ENCODE data around the gene MPV17L.
"Not testable (repeated sequence)": the region's sequence is repeated elsewhere in the genome, so short reads cannot be mapped to it uniquely, and the experiment has no call there.

Gene MPV17L

GRCh38 chr16:15403392-15403995, 7.9 kb downstream of the MPV17L start:
- H3K4me3 ChIP-seq (ENCODE audit: low read depth in 1 of 2, low read length in 2 of 2) = no peak overlapping the region
- no peaks in the 10 kb centered on the region for H4K20me1 ChIP-seq (ENCODE audit: insufficient read depth, low read length)
- no peaks in the 10 kb centered on the region for H3K36me3 ChIP-seq (ENCODE audit: insufficient read depth, low read length)
- no peak overlapping the region for H3K27ac ChIP-seq (ENCODE audit: low read length)
- no peaks in the 10 kb centered on the region for H3K79me2 ChIP-seq (ENCODE audit: insufficient read depth, low read length)
- no peaks in the 10 kb centered on the region for H3K9me3 ChIP-seq (ENCODE audit: insufficient read depth, low read length, severe bottlenecking)
- no peak overlapping the region for H3K9ac ChIP-seq (ENCODE audit: low read depth, low read length)
- H3K4me1 ChIP-seq (ENCODE audit: insufficient read depth, low read length) = no peaks in the 10 kb centered on the region
- no peaks in the 10 kb centered on the region for H3K27me3 ChIP-seq (ENCODE audit: insufficient read depth, low read length, poor library complexity)
- no peak for ATAC-seq (ENCODE audit: insufficient read depth, low read depth)
- no peak for TF ChIP-seq EZH2 (IDR thresholded peaks at IDR 0.05; ENCODE audit: borderline replicate concordance, low read depth, low read length, severe bottlenecking)
- TF ChIP-seq, protein P1, sequence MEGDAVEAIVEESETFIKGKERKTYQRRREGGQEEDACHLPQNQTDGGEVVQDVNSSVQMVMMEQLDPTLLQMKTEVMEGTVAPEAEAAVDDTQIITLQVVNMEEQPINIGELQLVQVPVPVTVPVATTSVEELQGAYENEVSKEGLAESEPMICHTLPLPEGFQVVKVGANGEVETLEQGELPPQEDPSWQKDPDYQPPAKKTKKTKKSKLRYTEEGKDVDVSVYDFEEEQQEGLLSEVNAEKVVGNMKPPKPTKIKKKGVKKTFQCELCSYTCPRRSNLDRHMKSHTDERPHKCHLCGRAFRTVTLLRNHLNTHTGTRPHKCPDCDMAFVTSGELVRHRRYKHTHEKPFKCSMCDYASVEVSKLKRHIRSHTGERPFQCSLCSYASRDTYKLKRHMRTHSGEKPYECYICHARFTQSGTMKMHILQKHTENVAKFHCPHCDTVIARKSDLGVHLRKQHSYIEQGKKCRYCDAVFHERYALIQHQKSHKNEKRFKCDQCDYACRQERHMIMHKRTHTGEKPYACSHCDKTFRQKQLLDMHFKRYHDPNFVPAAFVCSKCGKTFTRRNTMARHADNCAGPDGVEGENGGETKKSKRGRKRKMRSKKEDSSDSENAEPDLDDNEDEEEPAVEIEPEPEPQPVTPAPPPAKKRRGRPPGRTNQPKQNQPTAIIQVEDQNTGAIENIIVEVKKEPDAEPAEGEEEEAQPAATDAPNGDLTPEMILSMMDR (IDR thresholded peaks at IDR 0.05; ENCODE audit: borderline replicate concordance, extremely low read depth, low read length, poor library complexity, severe bottlenecking) = no peak
- no peak overlapping the region for H3K4me2 ChIP-seq (ENCODE audit: insufficient read depth, low read length)
- no peak overlapping the region for H2AFZ ChIP-seq (ENCODE audit: low read depth, low read length)
- no peak for DNase-seq

- H3K4me1 ChIP-seq (ENCODE audit: insufficient read depth, low read length); H2AFZ ChIP-seq (ENCODE audit: low read depth, low read length); H3K36me3 ChIP-seq (ENCODE audit: insufficient read depth, low read length); H3K4me3 ChIP-seq (ENCODE audit: low read depth in 1 of 2, low read length in 2 of 2); DNase-seq; H4K20me1 ChIP-seq (ENCODE audit: insufficient read depth, low read length); H3K9me3 ChIP-seq (ENCODE audit: insufficient read depth, low read length, severe bottlenecking); H3K27me3 ChIP-seq (ENCODE audit: insufficient read depth, low read length, poor library complexity); ATAC-seq (ENCODE audit: insufficient read depth, low read depth); H3K9ac ChIP-seq (ENCODE audit: low read depth, low read length); H3K4me2 ChIP-seq (ENCODE audit: insufficient read depth, low read length); H3K27ac ChIP-seq (ENCODE audit: low read length); H3K79me2 ChIP-seq (ENCODE audit: insufficient read depth, low read length): not testable (repeated sequence)
Measured at GRCh38 chr16:15404091-15404490, 8.5 kb downstream of the MPV17L start.

- Histone ChIP-seq H3K27ac (ENCODE audit: low read length) (no peak overlapping the region), H3K4me1 (ENCODE audit: insufficient read depth, low read length) (no peaks in the 10 kb centered on the region), H3K4me2 (ENCODE audit: insufficient read depth, low read length) (no peak overlapping the region), H3K36me3 (ENCODE audit: insufficient read depth, low read length) (no peaks in the 10 kb centered on the region), H3K27me3 (ENCODE audit: insufficient read depth, low read length, poor library complexity) (no peaks in the 10 kb centered on the region), H4K20me1 (ENCODE audit: insufficient read depth, low read length) (no peaks in the 10 kb centered on the region), H3K4me3 (ENCODE audit: low read depth in 1 of 2, low read length in 2 of 2) (no peak overlapping the region), H3K9ac (ENCODE audit: low read depth, low read length) (no peak overlapping the region), H3K79me2 (ENCODE audit: insufficient read depth, low read length) (no peaks in the 10 kb centered on the region), H2AFZ (ENCODE audit: low read depth, low read length) (no peak overlapping the region), H3K9me3 (ENCODE audit: insufficient read depth, low read length, severe bottlenecking) (no peaks in the 10 kb centered on the region)
- DNase-seq (no peak), ATAC-seq (ENCODE audit: insufficient read depth, low read depth) (no peak)
- TF ChIP-seq, protein P1 (IDR thresholded peaks at IDR 0.05; ENCODE audit: borderline replicate concordance, extremely low read depth, low read length, poor library complexity, severe bottlenecking) = no peak
- no peak for TF ChIP-seq EZH2 (IDR thresholded peaks at IDR 0.05; ENCODE audit: borderline replicate concordance, low read depth, low read length, severe bottlenecking)
Measured at GRCh38 chr16:15404792-15405191, 9.2 kb downstream of the MPV17L start.

GRCh38 chr16:15407756-15408155, 12.2 kb downstream of the MPV17L start:
- H3K27ac ChIP-seq (ENCODE audit: low read length); H3K9me3 ChIP-seq (ENCODE audit: insufficient read depth, low read length, severe bottlenecking); H3K4me3 ChIP-seq (ENCODE audit: low read depth in 1 of 2, low read length in 2 of 2); H3K27me3 ChIP-seq (ENCODE audit: insufficient read depth, low read length, poor library complexity); H2AFZ ChIP-seq (ENCODE audit: low read depth, low read length); H3K4me1 ChIP-seq (ENCODE audit: insufficient read depth, low read length); DNase-seq; H3K79me2 ChIP-seq (ENCODE audit: insufficient read depth, low read length); H3K4me2 ChIP-seq (ENCODE audit: insufficient read depth, low read length); ATAC-seq (ENCODE audit: insufficient read depth, low read depth); H3K36me3 ChIP-seq (ENCODE audit: insufficient read depth, low read length); H4K20me1 ChIP-seq (ENCODE audit: insufficient read depth, low read length); H3K9ac ChIP-seq (ENCODE audit: low read depth, low read length): not testable (repeated sequence)

GRCh38 chr16:15409476-15409875, 13.9 kb downstream of the MPV17L start:
- not testable (repeated sequence) for ATAC-seq (ENCODE audit: insufficient read depth, low read depth); H3K4me2 ChIP-seq (ENCODE audit: insufficient read depth, low read length); H3K36me3 ChIP-seq (ENCODE audit: insufficient read depth, low read length); H3K9me3 ChIP-seq (ENCODE audit: insufficient read depth, low read length, severe bottlenecking); H3K4me1 ChIP-seq (ENCODE audit: insufficient read depth, low read length); H3K27me3 ChIP-seq (ENCODE audit: insufficient read depth, low read length, poor library complexity); H4K20me1 ChIP-seq (ENCODE audit: insufficient read depth, low read length); DNase-seq; H3K27ac ChIP-seq (ENCODE audit: low read length); H3K4me3 ChIP-seq (ENCODE audit: low read depth in 1 of 2, low read length in 2 of 2); H2AFZ ChIP-seq (ENCODE audit: low read depth, low read length); H3K79me2 ChIP-seq (ENCODE audit: insufficient read depth, low read length); H3K9ac ChIP-seq (ENCODE audit: low read depth, low read length)
